Body of pancreas (tissue), 4 donors: Measurements from ENCODE around the gene ANKRD13B.

ENCODE experiments used
- POLR2A ChIP-seq, 3 donors: fragments of 450-650 bp; IDR thresholded peaks; one replicate each; pipeline ENCODE4 v1.6.1; 2016; ENCODE audit warnings: antibody characterized with exemption in 3 of 3, mild to moderate bottlenecking in 2 of 3
- TF ChIP-seq, protein P1 (sequence below), 7 experiments: fragments of 450-650 bp in 4 of 7; fragments of 200-600 bp in 3 of 7; sonication (generic) in 3 of 7; IDR thresholded peaks; one replicate each; pipeline ENCODE4 v1.5.1; 2016 to 2019; ENCODE audit warnings: antibody characterized with exemption in 7 of 7

DNA sequence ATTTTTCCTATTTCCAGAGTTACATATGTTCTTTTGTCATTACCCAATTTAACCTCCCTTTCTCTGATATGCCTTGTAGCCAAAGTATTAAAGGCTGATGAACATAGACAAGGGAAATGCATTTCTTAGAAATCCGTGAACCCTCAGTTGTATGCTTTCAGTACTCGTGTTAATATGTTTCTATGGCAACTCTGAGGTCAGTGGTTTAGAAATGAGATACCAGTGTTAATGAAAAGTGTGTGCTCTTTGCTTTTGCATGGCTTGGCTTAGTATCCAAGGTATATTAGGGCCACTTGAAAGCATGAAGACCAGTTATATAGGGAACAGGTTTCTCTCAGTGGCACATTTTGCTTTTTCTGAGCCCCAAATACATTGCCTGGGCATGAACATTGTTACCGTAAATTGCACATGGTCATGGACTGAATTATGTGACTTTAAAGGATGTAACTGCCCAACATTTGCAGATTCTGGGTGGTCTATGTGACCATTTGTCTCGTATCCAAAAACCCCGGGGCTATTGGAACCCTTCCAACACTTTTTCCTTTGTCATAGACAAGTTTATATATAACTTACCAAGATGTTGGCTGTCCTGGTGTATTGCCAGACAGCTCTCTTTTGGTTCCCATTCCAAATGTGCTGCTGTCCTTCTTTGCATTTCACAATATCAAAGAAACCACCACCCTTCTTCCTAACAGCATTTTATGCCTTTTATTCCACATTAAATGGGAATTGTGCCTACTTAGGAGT lies 43.6 kb upstream of the ANKRD13B start:
- TF ChIP-seq, protein P1, sequence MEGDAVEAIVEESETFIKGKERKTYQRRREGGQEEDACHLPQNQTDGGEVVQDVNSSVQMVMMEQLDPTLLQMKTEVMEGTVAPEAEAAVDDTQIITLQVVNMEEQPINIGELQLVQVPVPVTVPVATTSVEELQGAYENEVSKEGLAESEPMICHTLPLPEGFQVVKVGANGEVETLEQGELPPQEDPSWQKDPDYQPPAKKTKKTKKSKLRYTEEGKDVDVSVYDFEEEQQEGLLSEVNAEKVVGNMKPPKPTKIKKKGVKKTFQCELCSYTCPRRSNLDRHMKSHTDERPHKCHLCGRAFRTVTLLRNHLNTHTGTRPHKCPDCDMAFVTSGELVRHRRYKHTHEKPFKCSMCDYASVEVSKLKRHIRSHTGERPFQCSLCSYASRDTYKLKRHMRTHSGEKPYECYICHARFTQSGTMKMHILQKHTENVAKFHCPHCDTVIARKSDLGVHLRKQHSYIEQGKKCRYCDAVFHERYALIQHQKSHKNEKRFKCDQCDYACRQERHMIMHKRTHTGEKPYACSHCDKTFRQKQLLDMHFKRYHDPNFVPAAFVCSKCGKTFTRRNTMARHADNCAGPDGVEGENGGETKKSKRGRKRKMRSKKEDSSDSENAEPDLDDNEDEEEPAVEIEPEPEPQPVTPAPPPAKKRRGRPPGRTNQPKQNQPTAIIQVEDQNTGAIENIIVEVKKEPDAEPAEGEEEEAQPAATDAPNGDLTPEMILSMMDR (IDR thresholded peaks at IDR 0.05): no peak
- no peak for TF ChIP-seq POLR2A (IDR thresholded peaks at IDR 0.05)
